HUDEP-2 (cell line): Measurements from ENCODE around the gene IL3RA.
A peak's percentile ranks its signal among the peaks of the same experiment; 100 is the strongest.
"Not testable (repeated sequence)": the region's sequence is repeated elsewhere in the genome, so short reads cannot be mapped to it uniquely, and the experiment has no call there.

Experiments used
- DNase-seq, 76 experiments: peaks; one replicate each; lab custom pipeline; 2025; ENCODE audit not compliant: unreplicated experiment in 76 of 76; lab: John Stamatoyannopoulos, UW

IL3RA gene

GRCh38 chrX:1327651-1328304 is 8.8 kb upstream of the IL3RA start:
- DNase-seq, result no peak

GRCh38 chrX:1330605-1331004 is 6.0 kb upstream of the IL3RA start:
- no peak for DNase-seq

GRCh38 chrX:1332433-1332832 is 4.2 kb upstream of the IL3RA start:
- DNase-seq, result not testable (repeated sequence)

- no peak for DNase-seq
Measured at GRCh38 chrX:1334854-1335253, 1.7 kb upstream of the IL3RA start.

- DNase-seq, result no peak
Measured at GRCh38 chrX:1336948-1337779, 579 bp downstream of the IL3RA start.

- no peak for DNase-seq
Measured at GRCh38 chrX:1341545-1342184, 5.1 kb downstream of the IL3RA start.

GRCh38 chrX:1349606-1350005 is 13.0 kb downstream of the IL3RA start:
- DNase-seq, result not testable (repeated sequence)

- no peak for DNase-seq
Measured at GRCh38 chrX:1351981-1352714, 15.6 kb downstream of the IL3RA start.

GRCh38 chrX:1354036-1355019 is 17.7 kb downstream of the IL3RA start:
- no peak for DNase-seq

GRCh38 chrX:1355131-1356046 is 18.8 kb downstream of the IL3RA start:
- DNase-seq, result no peak

GRCh38 chrX:1357993-1358392 is 21.4 kb downstream of the IL3RA start:
- DNase-seq, result no peak

- DNase-seq, result peak in 1 of 76 experiments; percentile 1
Measured at GRCh38 chrX:1358793-1359476, 22.4 kb downstream of the IL3RA start.

- DNase-seq, result no peak
Measured at GRCh38 chrX:1359477-1359873, 22.9 kb downstream of the IL3RA start.

GRCh38 chrX:1360171-1360570 is 23.6 kb downstream of the IL3RA start:
- no peak for DNase-seq

GRCh38 chrX:1361275-1361674 is 24.7 kb downstream of the IL3RA start:
- DNase-seq, result no peak

GRCh38 chrX:1361910-1362309 is 25.3 kb downstream of the IL3RA start:
- DNase-seq, result no peak

- not testable (repeated sequence) for DNase-seq
Measured at GRCh38 chrX:1366363-1366762, 29.8 kb downstream of the IL3RA start.

- no peak for DNase-seq
Measured at GRCh38 chrX:1368385-1368698, 31.8 kb downstream of the IL3RA start.
